Esophagus squamous epithelium (tissue), 5 donors: ENCODE results near the gene FGFR3. TPM values are rescaled to one million over a fixed set of nuclear protein-coding genes. Genes with fewer than 3 reads are reported as not detected.

Experiments used
- DNase-seq: peaks from one replicate; lab custom pipeline; 2025; lab: John Stamatoyannopoulos, UW
- H3K27ac ChIP-seq, 4 donors: fragments of 200-600 bp; sonication (generic); one replicate each; pipeline ENCODE4 v1.5.1; 2016 to 2019; ENCODE audit warnings: mild to moderate bottlenecking in 1 of 4
- H3K27me3 ChIP-seq, 4 donors: fragments of 200-600 bp; sonication (generic); 1 replicate in 3 of 4; 2 replicates in 1 of 4; pipeline versions ENCODE4 v1.5.1 to v1.6.0; 2017 to 2021; ENCODE audit warnings: antibody characterized with exemption in 1 of 4
- H3K36me3 ChIP-seq, 3 donors: fragments of 200-600 bp; sonication (generic); one replicate each; pipeline ENCODE4 v1.5.1; 2016 to 2019
- H3K4me1 ChIP-seq, 3 donors: fragments of 200-600 bp; sonication (generic); one replicate each; pipeline ENCODE4 v1.5.1; 2017 to 2019
- H3K4me3 ChIP-seq, 4 donors: fragments of 200-600 bp; sonication (generic); 1 replicate in 3 of 4; 2 replicates in 1 of 4; pipeline ENCODE4 v1.5.1; 2016 to 2019; ENCODE audit warnings: mild to moderate bottlenecking in 2 of 4, moderate library complexity in 1 of 4
- H3K9me3 ChIP-seq, 3 donors: fragments of 200-600 bp; sonication (generic); one replicate each; pipeline ENCODE4 v1.5.1; 2016 to 2019
- POLR2A ChIP-seq, 4 donors: fragments of 450-650 bp; IDR thresholded peaks; one replicate each; pipeline ENCODE4 v1.6.1; 2017; ENCODE audit warnings: antibody characterized with exemption in 4 of 4, mild to moderate bottlenecking in 4 of 4, moderate library complexity in 3 of 4
- WGBS, 2 donors: methylation state at CpG; one replicate each; pipeline ENCODE4 v1.1.5; 2018; 5-methylcytosine and 5-hydroxymethylcytosine counted together
- intact Hi-C: fragments of 100-400 bp; cut with DNase I; formaldehyde crosslinking; loops from one replicate; pipeline ENCODE4 v1.15.0; 2022
- total RNA-seq, 4 donors: library from RNA; depleted of rRNA; stranded (reverse); fragments of >200 nt; gene quantifications; one replicate each; pipeline ENCODE4 v1.1.0, GENCODE V29; 2016
- TF ChIP-seq, protein P1 (sequence below), 6 experiments: fragments of 450-650 bp in 4 of 6; fragments of 200-600 bp in 2 of 6; sonication (generic) in 2 of 6; IDR thresholded peaks; one replicate each; pipeline ENCODE4 v1.5.1; 2016 to 2019; ENCODE audit warnings: antibody characterized with exemption in 6 of 6, mild to moderate bottlenecking in 4 of 6, moderate library complexity in 4 of 6
- donor health status: DM: yes; HTN: yes; CAD: no.

The FGFR3 gene
- total RNA-seq, 4 donors from 2014 or later, result 175 to 307 (median 223) TPM

DNA sequence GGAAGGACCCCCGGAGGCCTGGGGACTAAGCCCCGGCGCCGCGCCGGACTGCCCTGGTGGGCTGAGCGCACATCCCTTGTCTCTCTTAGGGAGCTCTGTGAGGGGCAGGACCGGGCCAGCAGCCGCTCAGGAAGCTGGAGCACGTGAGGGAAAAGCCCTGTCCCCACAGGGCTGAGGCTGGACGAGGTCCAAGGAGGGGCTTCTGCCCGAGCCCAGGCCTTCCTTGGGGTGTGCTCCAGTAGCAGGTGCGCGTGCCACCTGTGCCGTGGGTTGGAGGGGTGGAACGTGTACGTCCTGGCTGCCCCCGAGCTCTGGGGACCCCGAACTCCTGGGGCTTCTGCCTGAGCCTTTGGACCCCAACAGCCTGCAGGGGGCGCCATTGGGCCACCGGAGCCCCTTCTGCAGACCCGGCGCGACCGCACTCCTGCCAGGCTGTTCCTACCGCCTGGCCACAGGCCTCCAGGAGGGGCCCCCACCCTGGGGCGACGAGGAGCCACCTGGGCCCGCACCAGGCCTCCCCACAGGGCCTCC is 44.6 kb upstream of the FGFR3 start:
- peak overlapping the region in 1 of 4 donors; percentile 32 for H3K4me3 ChIP-seq
- H3K4me1 ChIP-seq, result peaks cover 34 to 59% (median 36%) of the 10 kb centered on the region in 3 donors
- no peak overlapping the region for H3K27ac ChIP-seq
- intact Hi-C loops, result loop anchor here (5.0 kb wide), 2 partner anchors 64 to 154 kb away; no protein-coding TSS in a partner anchor
- 0% methylated on average over 4 to 7 of the region's 29 CpGs for WGBS, 2 donors
- no peaks in the 10 kb centered on the region for H3K9me3 ChIP-seq
- TF ChIP-seq POLR2A (IDR thresholded peaks at IDR 0.05), result no peak
- TF ChIP-seq, protein P1, sequence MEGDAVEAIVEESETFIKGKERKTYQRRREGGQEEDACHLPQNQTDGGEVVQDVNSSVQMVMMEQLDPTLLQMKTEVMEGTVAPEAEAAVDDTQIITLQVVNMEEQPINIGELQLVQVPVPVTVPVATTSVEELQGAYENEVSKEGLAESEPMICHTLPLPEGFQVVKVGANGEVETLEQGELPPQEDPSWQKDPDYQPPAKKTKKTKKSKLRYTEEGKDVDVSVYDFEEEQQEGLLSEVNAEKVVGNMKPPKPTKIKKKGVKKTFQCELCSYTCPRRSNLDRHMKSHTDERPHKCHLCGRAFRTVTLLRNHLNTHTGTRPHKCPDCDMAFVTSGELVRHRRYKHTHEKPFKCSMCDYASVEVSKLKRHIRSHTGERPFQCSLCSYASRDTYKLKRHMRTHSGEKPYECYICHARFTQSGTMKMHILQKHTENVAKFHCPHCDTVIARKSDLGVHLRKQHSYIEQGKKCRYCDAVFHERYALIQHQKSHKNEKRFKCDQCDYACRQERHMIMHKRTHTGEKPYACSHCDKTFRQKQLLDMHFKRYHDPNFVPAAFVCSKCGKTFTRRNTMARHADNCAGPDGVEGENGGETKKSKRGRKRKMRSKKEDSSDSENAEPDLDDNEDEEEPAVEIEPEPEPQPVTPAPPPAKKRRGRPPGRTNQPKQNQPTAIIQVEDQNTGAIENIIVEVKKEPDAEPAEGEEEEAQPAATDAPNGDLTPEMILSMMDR (IDR thresholded peaks at IDR 0.05), result peak; percentile 74 to 90 (median 81)
- H3K27me3 ChIP-seq, result peaks cover 0 to 10% (median 0%) of the 10 kb centered on the region in 4 donors
- no peak for DNase-seq
- H3K36me3 ChIP-seq, result peaks cover 0 to 17% (median 0%) of the 10 kb centered on the region in 3 donors

DNA sequence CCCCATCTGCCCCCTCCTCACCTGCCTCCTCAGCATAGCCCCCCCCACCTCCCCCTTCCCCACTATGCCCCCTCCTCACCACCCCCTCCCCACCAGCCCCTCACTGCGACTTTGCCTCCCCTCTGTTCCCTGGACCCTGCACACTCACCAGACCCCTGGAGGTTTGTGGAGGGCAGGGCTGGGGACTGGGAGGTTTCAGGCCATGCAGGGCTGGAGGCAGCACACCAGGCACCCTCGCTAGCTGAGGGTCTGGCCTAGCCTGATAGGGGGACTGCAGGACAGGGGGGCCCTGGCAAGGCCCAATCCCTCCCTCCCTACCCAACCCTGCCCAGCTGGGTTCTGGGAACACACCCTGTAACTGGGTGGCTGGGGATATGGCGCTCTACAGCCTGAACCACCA is 43.7 kb upstream of the FGFR3 start:
- TF ChIP-seq, protein P1 (IDR thresholded peaks at IDR 0.05), result no peak
- TF ChIP-seq POLR2A (IDR thresholded peaks at IDR 0.05), result no peak
- peaks cover 42 to 67% (median 44%) of the 10 kb centered on the region in 3 donors for H3K4me1 ChIP-seq
- no peaks in the 10 kb centered on the region for H3K9me3 ChIP-seq
- intact Hi-C loops, result loop anchor here (5.0 kb wide), 2 partner anchors 63 to 153 kb away; no protein-coding TSS in a partner anchor
- no peak for DNase-seq
- WGBS, 2 donors, result no CpG with 5 or more reads among the region's 3 CpGs
- H3K36me3 ChIP-seq, result peaks cover 0 to 9% (median 0%) of the 10 kb centered on the region in 3 donors
- H3K27me3 ChIP-seq, result peaks cover 0 to 10% (median 0%) of the 10 kb centered on the region in 4 donors
- no peak overlapping the region for H3K4me3 ChIP-seq
- no peak overlapping the region for H3K27ac ChIP-seq

DNA sequence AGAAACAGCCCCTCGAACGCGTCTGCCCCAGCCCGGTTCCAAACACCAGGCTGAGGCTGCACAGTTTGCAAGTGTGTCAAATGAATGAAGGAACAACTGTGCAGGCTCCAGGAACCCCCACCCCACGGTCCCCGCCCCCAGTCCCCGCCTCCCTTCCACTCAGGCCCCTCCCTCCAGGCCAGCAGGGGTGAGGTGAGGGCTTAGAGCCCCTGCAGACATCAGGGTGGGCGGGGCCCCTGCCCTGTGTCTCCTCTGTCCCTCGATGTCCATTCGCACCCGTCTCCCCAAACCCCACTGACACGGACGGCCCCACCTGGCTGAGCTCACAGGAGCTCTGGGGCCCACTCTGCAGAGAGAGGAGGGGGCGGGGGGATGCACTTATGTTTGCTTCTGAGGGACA is 43.3 kb upstream of the FGFR3 start:
- Histone ChIP-seq H3K4me1 (peaks cover 46 to 72% (median 49%) of the 10 kb centered on the region in 3 donors), H3K27me3 (peaks cover 0 to 10% (median 0%) of the 10 kb centered on the region in 4 donors), H3K4me3 (no peak overlapping the region), H3K27ac (no peak overlapping the region), H3K9me3 (no peaks in the 10 kb centered on the region), H3K36me3 (peaks cover 0 to 4% (median 0%) of the 10 kb centered on the region in 3 donors)
- 82% methylated on average over 3 of the region's 14 CpGs; no CpG with 5 or more reads in 1 of the 2 donors for WGBS, 2 donors
- DNase-seq, result no peak
- intact Hi-C loops, result loop anchor here (5.0 kb wide), 3 partner anchors 52 to 152 kb away; no protein-coding TSS in a partner anchor
- TF ChIP-seq, protein P1 (IDR thresholded peaks at IDR 0.05), result no peak
- TF ChIP-seq POLR2A (IDR thresholded peaks at IDR 0.05), result no peak

DNA sequence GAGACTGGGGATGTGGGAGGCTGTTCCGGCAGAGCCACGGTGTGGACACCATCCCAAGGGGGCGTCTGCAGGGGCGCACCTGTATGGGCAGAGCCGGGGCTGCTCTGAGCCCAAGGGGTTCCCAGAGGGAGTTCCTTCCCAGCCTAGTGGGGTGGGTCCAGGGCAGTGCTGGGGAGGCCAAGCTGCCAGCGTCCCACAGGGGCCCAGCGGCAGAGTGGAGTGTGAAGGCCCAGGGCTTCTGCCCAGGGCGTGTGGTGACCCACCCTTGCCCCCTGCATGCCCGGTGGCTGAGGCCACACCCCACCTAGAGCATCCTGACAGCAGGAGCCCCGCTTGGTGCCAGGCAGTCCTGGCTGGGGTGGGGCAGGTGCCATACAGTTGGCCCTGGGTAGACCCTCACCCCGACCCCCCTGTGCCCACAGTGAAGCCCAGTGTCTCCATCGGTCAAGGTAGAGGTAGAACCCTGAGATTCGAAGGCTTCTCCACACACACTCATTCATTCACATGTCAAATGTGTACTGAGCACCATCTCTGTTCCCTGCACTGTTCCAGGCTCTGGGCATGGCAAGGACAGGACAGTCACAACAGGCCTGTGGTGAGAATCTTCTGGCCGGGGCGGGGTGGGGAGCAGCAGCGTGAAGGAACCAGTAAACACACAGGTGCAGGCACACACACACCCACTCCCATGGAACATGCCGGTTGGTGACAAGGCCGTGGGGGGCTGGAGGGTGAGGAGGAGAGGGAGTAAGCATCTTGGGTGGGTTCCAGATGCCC is 42.5 kb upstream of the FGFR3 start:
- intact Hi-C loops, result loop anchor here (5.0 kb wide), 1 partner anchor 52 kb away; no protein-coding TSS in a partner anchor
- 53% methylated on average over 3 of the region's 18 CpGs; no CpG with 5 or more reads in 1 of the 2 donors for WGBS, 2 donors
- Histone ChIP-seq H3K4me3 (no peak overlapping the region), H3K36me3 (no peaks in the 10 kb centered on the region), H3K9me3 (no peaks in the 10 kb centered on the region), H3K27ac (peak overlapping the region; percentile 82 to 94 (median 90)), H3K27me3 (peaks cover 0 to 10% (median 0%) of the 10 kb centered on the region in 4 donors), H3K4me1 (peaks cover 54 to 79% (median 56%) of the 10 kb centered on the region in 3 donors)
- TF ChIP-seq, protein P1 (IDR thresholded peaks at IDR 0.05), result no peak
- TF ChIP-seq POLR2A (IDR thresholded peaks at IDR 0.05), result no peak
- no peak for DNase-seq
